Mononuclear cell (primary cell): ENCODE data around the gene DLGAP4. TPM values are rescaled to one million over a fixed set of nuclear protein-coding genes. Genes with fewer than 3 reads are reported as not detected.

ENCODE experiments used
- H3K27me3 ChIP-seq: 2 replicates; pipeline ENCODE4 v1.6.0; 2011; ENCODE audit warnings: low read length, control low read depth; ENCODE audit not compliant: insufficient read depth
- H3K4me1 ChIP-seq: 2 replicates; pipeline ENCODE4 v1.5.1; 2011; ENCODE audit warnings: mild to moderate bottlenecking, low read length, control low read depth; ENCODE audit not compliant: insufficient read depth
- H3K4me3 ChIP-seq: 2 replicates; pipeline ENCODE4 v1.5.1; 2011; ENCODE audit warnings: mild to moderate bottlenecking, low read length, moderate library complexity
- H3K9me3 ChIP-seq: 2 replicates; pipeline ENCODE4 v1.5.1; 2011; ENCODE audit warnings: low read depth, mild to moderate bottlenecking, control low read depth, low read length
- total RNA-seq: library from RNA; depleted of rRNA; stranded (reverse); fragments of >200 nt; gene quantifications from one replicate; pipeline ENCODE4 v1.2.3, GENCODE V29; 2012

Gene DLGAP4
- total RNA-seq, 1 donor = 10.5 TPM

- H3K4me3 ChIP-seq = no peak overlapping the region
- no peaks in the 10 kb centered on the region for H3K9me3 ChIP-seq
- no peaks in the 10 kb centered on the region for H3K27me3 ChIP-seq
These were observed 57.0 kb downstream of the DLGAP4 start for GRCh38 chr20:36362978-36363713.

GRCh38 chr20:36364506-36364905 lies 58.4 kb downstream of the DLGAP4 start:
- H3K27me3 ChIP-seq = no peaks in the 10 kb centered on the region
- H3K4me3 ChIP-seq = no peak overlapping the region
- H3K4me1 ChIP-seq = no peaks in the 10 kb centered on the region
- no peaks in the 10 kb centered on the region for H3K9me3 ChIP-seq

More at GRCh38 chr20:36362978-36363713, 57.0 kb downstream of the DLGAP4 start:
- H3K4me1 ChIP-seq = no peaks in the 10 kb centered on the region

GRCh38 chr20:36366623-36367369 lies 60.7 kb downstream of the DLGAP4 start:
- Histone ChIP-seq H3K4me1 (no peaks in the 10 kb centered on the region), H3K4me3 (no peak overlapping the region), H3K9me3 (no peaks in the 10 kb centered on the region), H3K27me3 (no peaks in the 10 kb centered on the region)

- H3K27me3 ChIP-seq = no peaks in the 10 kb centered on the region
- H3K4me3 ChIP-seq = no peak overlapping the region
- H3K4me1 ChIP-seq = no peaks in the 10 kb centered on the region
- H3K9me3 ChIP-seq = no peaks in the 10 kb centered on the region
These were observed 61.2 kb downstream of the DLGAP4 start for GRCh38 chr20:36367370-36367745.

GRCh38 chr20:36367907-36368799 lies 62.0 kb downstream of the DLGAP4 start:
- Histone ChIP-seq H3K27me3 (no peaks in the 10 kb centered on the region), H3K9me3 (no peaks in the 10 kb centered on the region), H3K4me3 (no peak overlapping the region), H3K4me1 (no peaks in the 10 kb centered on the region)

- Histone ChIP-seq H3K27me3 (no peaks in the 10 kb centered on the region), H3K9me3 (no peaks in the 10 kb centered on the region), H3K4me3 (no peak overlapping the region), H3K4me1 (no peaks in the 10 kb centered on the region)
These were observed 62.7 kb downstream of the DLGAP4 start for GRCh38 chr20:36368869-36369268.

GRCh38 chr20:36369739-36370138 lies 63.6 kb downstream of the DLGAP4 start:
- H3K4me3 ChIP-seq = no peak overlapping the region
- H3K27me3 ChIP-seq = no peaks in the 10 kb centered on the region
- no peaks in the 10 kb centered on the region for H3K9me3 ChIP-seq
- H3K4me1 ChIP-seq = no peaks in the 10 kb centered on the region

GRCh38 chr20:36370991-36371790 lies 65.1 kb downstream of the DLGAP4 start:
- no peaks in the 10 kb centered on the region for H3K9me3 ChIP-seq
- H3K4me1 ChIP-seq = no peaks in the 10 kb centered on the region
- H3K27me3 ChIP-seq = no peaks in the 10 kb centered on the region
- no peak overlapping the region for H3K4me3 ChIP-seq

GRCh38 chr20:36372666-36373065 lies 66.5 kb downstream of the DLGAP4 start:
- no peaks in the 10 kb centered on the region for H3K27me3 ChIP-seq
- no peak overlapping the region for H3K4me3 ChIP-seq
- no peaks in the 10 kb centered on the region for H3K4me1 ChIP-seq
- no peaks in the 10 kb centered on the region for H3K9me3 ChIP-seq

- Histone ChIP-seq H3K4me3 (no peak overlapping the region), H3K27me3 (no peaks in the 10 kb centered on the region), H3K9me3 (no peaks in the 10 kb centered on the region), H3K4me1 (no peaks in the 10 kb centered on the region)
These were observed 67.0 kb downstream of the DLGAP4 start for GRCh38 chr20:36373089-36373488.

- Histone ChIP-seq H3K4me3 (no peak overlapping the region), H3K27me3 (no peaks in the 10 kb centered on the region), H3K9me3 (no peaks in the 10 kb centered on the region), H3K4me1 (no peaks in the 10 kb centered on the region)
These were observed 68.9 kb downstream of the DLGAP4 start for GRCh38 chr20:36374995-36375394.

- Histone ChIP-seq H3K27me3 (no peaks in the 10 kb centered on the region), H3K4me1 (no peaks in the 10 kb centered on the region)
These were observed 71.5 kb downstream of the DLGAP4 start for GRCh38 chr20:36377348-36378326.

GRCh38 chr20:36378686-36379085 lies 72.5 kb downstream of the DLGAP4 start:
- Histone ChIP-seq H3K27me3 (no peaks in the 10 kb centered on the region), H3K9me3 (no peaks in the 10 kb centered on the region), H3K4me3 (no peak overlapping the region), H3K4me1 (no peaks in the 10 kb centered on the region)

More at GRCh38 chr20:36377348-36378326, 71.5 kb downstream of the DLGAP4 start:
- no peaks in the 10 kb centered on the region for H3K9me3 ChIP-seq
- H3K4me3 ChIP-seq = no peak overlapping the region
